ENCODE results near the gene RGS10.

The RGS10 gene

DNA sequence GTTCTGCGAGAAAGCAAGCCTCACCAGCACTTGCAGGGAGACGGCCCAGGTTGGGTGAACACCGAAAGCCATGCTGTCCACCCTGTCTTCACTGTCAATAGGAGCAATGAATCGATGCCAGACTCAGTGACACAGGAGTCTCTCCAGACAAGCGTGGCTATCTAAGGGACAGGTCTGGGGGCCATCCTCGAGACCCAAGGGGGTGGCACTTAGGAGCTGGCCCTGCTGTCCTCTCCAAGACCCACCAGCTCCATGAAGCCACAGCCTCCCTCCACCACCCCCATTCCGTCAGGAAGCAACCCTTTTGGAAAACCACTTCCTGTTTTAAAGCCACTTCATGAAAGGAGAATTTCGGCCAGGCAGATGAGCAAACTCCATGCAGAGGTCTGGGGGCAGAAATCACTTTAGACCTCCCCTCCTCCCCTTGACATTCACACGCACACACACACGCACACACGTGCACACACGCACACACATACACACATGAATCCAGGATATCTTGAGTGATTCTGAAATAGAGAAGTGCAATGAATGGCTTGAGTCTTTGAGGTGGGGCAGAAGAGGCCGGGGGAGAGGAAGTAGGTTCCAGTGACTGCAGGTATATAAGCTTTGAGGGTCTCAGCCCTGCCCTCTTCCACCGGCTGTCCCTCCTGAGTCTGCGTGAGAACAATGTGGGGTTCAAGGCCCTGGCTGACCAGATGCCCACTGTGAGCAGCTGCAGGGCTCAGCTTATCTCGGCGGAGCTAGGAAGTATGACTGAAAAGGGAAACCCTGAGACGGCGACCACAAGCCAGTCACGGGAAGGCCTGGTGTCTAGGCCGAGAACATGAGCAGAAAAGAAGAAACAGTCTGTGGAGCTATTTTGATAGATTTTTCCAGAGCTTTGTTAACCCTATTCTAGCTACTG is 25.0 kb downstream of the RGS10 start:
- peak; percentile 82 for DNase-seq

DNA sequence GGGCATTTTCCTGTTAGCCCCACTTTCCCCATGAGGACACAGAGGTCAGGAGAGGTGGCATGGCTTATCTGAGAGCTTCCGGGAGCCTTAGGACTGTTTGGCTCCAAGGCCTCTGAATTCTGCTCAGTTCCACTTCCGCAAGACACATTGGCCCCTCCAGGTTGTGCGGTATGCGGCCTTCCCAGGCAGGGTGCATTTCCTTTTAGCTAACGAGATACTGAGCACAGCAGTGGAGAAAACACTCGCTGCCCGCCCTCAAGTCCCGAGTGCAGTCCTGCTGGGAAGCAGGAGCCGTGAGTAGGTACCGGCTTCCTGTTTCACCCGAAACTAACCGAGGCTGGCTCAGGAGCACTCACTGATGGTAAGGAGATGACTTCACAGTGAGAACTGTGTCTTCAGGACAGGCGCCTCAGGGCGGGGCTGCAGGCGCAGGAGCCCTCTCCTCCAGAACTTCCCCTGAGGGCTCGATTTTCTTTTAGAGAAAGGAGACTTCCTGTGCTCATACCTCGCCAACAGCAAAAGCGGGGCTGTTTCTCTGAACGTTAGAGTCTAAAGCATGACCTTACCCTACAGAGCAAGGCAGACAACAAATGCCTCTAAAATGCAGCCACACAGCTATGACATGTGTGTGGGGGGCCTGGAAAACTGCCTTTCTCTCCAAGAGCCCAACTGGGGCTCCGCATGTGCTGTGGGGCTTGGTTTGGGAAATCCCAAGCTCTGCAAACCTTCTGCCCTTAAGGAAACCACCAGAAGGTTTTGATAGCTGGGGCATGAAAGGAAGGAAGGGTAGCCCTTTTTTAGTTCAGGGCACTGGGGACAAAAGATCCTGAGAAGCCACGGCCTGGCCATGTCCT is 25.9 kb downstream of the RGS10 start:
- peak; percentile 83 for DNase-seq

DNA sequence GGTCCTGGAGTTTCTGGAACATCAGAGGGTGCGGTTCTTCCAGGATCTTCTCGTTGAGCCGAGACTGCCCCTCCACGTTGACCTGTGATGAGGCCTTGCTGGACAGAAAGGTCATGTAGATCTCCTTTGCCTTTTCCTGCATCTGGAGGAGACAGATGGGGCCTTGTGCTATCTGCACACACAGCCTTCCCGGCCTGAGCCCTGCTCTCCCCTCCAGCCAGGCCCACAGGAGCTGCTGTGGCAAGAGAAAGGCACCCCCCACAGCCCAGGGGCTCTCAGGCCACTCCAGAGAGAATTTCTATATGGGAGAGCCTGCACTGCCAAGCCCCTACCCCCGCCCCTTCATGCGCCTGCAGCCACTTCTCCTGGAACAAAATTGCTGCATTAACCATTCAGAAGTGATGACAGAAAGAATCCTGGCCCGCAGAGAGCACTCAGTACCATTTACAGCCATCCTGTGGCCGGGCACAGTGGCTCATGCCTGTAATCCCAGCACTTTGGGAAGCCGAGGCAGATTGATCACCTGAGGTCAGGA is 26.9 kb downstream of the RGS10 start:
- no peak for DNase-seq

DNA sequence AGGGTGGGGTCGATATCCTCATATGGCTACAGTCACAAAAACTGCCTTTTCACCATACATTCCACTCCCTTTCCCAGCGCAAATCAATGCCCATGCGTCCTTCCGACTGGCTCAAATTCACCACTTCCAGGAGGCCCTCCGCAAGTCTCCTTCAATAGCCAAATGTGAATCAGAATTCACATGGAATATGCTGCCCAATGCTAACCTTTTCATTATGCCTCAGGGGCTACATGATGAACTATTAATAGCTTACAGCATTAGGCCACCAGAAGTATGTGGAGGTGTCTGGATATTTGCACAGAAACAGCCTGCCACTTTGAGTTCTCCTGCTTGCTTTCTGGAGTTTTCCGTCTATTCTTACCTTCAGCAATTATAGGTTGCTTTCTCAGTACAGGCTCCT is 27.7 kb downstream of the RGS10 start:
- no peak for DNase-seq

DNA sequence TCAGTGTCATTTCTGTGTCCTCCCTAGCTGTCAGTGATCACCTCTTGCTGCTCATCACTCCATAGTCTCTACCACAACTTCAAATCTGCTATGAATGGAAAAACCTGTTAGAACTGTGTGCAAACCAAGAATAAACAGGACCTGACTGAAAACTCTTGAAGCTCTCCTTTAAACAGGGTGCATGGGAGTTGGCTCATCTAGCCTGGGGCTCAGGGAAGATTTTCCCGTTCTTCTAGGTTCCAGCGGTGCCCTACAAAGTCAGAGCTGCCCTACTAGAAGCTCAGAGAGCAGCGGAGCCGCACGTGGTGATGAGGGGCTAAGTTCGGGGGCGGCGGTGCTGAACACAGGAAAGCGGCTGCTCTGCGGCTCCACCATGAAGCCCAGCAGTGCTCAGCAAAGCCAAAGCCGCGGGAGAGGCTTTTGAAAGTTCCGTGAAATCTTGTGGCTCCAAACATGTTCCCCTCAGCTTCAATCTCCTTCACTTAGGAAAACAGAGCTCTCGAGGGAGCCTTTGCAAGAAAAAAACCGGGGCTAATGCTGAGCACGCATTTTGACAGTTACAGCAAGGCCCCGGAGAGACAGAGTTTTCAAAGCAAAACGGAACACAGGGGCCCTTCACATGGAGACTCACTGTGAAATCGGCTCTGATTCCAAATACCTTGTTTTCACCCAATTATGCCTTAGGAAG is 30.5 kb downstream of the RGS10 start:
- DNase-seq, result no peak

DNA sequence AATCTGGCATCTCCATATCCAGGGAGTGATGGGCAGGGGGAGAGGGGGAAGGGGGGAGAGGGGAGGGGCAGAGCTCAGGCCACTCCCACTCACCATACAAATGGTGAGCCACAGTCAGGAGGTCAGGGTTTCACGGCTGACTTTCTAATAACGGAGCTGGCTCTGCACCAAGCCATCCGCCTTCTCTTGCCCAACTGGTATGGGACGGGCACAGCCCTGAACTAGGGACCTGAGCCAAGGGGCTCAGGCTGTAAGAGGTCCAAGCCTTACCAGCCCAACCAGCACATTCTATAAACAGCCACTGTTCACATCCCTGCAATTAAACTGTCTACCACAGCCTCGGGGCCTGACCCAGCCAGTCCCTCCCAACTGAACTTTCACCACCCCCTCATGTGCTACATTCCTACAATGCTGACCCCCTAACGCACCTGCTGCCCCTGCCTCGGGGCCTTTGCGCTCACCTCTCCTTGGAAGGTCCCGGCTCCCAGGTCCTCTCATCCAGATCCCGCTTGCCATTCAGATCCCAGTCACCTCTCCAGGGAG is 32.5 kb downstream of the RGS10 start:
- no peak for DNase-seq

DNA sequence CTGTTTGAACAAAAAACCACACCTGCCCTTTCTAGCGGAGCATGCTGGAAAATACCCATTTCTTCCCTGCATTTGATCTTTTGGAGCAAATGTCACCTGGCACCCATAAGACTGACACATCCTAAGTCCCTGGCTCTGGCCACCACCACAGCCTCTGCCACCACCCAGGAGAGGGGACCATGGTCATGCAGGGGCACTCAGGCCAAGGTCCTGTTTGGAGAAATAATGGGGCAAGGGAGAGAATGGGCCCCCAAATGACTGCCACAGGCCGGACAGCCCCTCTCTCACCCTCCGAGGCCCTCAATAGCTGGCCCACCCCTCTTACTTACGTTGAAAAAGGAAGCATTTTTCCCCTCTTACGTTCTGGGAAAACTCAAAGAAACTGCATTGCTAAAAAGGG is 35.4 kb downstream of the RGS10 start:
- DNase-seq, result no peak

DNA sequence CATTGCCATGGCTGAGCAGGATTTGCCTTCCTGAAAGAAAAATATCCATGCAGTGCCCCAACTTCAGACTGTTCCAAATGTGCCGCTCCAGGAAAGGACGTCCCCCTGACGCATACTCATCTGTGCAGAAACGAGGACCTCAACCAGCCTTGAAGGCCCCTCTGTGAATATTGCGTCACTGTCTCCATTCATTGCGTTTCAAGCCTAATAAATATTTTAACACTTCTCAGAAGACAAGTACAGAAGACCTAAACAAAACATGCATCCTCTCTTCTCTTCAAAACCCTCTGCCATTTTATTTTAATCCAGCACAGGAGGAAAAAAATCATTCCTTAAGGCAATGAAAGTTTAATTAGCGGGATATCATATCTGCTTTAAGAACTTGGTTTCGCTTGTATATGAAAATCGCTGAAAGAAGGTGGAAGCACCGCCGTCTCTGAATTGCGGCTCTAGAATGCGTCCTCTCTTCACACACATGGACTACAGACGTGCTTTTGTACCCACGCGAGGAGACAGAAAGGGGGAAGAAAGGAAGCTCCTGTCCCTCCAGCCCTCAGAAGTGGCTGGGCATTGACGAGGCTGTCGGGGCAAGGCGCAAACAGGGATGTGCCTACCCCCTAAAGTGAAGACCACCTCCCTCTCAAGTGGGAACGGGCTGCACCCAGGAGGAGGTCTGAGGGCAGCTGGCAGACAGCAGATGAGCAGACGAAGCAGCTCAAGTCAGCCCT is 36.8 kb downstream of the RGS10 start:
- DNase-seq, result no peak

DNA sequence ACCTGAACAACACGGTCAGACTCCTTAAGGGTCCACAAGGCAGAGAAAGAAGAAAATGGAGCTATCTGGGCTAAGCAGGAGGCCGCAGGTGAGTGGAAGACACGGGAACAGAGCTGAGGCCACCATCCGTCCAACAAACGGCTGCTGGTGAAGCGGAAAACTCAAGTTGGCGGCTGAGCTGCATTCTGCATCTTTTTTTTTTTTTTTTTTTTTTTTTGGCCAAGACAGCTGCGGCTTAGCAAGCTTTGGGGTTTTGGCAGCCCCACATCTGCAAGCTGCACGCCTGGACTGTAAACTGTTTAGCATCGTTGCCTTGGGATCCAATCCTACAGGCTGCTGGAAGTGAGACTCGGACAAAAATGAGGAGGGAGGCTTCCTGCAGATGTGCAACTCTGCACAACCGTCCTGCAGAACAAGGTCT is 37.4 kb downstream of the RGS10 start:
- DNase-seq, result no peak

DNA sequence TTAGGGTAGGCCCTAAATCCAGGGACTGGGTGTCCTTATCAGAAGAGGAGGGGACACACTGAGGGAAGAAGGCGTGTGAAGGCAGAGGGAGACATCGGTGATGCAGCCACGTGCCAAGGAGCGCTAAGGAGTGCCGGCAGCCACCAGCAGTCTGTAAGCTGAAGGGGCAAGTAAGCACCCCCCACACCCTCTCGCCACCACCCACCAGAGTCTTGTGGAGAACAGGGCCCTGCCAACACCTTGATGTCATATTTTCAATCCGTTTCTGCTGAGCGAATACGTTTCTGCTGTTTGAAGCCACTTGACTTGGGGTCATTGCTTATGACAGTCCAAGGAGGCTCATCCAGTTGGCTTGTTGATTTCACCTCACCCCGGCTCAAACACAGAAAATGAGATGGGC is 37.9 kb downstream of the RGS10 start:
- no peak for DNase-seq

DNA sequence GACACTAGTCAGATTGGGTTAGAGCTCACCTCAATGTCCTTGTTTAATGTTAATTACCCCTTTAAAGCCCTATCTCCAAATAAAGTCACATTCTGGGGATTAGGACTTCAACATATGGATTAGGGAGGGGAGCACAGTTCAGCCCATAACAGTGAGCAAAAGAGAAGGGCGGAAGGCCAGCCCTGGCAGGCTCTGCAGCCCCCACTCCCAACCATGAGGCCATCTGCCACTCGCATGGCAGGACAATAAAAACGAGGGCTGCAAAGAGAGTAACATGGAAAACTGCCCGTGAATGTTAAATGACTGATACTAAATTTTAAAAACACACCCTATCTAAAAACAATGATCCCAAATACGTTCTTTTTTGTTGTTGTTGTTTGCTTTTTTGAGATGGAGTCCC is 38.7 kb downstream of the RGS10 start:
- no peak for DNase-seq

DNA sequence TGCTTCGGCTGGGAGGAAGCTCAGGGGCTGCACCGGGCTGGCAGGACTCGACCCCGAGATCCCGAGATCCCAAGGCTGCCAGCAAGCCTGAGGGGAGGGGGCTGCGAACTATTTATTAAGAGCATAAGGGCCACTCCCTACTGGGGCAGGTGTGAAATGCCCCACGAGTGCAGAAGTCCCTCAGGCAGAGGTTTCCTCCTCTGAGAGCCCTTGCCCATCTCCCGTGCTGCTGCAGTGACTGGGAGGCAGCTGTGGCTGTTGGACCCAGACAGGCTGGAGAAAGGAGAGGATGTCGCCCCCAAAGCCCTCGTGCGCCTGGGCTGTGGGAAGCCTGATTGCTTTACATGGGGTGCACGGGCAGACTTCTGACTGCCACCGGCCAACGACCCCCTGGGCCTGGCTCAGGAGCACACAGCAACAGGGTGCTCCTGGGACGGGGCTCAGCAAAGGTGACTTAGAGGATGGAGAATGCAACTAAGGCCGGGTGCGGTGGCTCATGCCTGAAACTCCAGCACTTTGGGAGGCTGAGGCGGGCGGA is 39.8 kb downstream of the RGS10 start:
- DNase-seq, result peak; percentile 34

DNA sequence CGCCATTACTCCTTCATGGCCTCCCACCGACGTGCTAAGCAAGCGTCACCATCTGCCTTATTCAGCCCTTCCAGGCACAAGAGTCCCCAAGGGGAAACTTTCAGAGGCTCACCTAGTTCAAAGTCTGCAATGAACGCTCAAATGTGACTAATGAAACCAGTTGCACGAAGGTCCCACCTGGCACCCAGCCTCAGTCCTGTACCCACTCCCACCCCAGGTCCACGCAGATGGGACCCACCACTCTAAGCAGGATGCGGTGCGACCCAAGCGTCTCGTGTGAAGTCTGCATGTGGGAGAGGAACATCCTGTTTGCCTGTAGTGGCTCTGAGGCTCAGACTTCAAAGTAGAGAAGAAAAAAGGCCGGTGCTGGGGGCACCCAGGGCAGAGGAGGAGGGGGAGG is 40.3 kb downstream of the RGS10 start:
- peak; percentile 85 for DNase-seq

DNA sequence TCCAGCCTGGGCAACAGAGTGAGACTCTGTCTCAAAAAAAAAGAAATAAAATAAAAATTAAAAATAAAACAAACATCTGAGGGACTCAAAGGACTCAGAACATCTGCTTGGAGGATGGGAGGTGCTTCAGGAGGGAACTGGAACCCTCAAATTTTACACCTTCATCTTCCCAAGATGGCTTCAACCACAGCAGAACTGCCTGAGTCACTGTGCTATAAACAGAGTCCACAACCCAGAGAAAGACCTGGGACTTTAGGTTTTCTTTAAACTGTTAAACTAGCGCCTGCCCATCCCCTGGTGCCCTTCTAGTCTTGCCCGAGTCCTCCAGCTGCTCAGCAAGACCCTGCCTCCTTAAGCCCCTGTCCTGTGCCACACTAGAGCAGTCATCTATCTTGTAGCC is 40.8 kb downstream of the RGS10 start:
- DNase-seq, result peak; percentile 33

DNA sequence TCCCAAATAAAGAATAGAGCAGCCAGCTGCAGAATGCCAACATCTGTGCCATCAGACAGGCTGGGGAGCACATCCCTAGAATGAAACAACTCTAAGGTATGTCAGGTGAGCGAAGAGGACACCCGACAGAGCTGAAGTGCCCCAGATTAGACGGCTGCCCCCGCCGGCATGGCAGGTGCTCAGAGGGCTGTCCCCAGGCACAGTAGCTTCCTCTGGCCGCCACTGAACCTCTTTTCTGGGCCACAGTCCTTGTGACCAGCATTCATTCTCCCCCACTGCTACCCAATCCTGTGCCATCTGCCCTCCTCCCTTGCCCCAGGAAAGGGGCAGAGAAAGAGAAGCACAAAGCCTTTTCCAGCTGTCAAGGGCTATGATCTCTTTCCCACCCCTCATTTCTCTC is 41.7 kb downstream of the RGS10 start:
- DNase-seq, result no peak

DNA sequence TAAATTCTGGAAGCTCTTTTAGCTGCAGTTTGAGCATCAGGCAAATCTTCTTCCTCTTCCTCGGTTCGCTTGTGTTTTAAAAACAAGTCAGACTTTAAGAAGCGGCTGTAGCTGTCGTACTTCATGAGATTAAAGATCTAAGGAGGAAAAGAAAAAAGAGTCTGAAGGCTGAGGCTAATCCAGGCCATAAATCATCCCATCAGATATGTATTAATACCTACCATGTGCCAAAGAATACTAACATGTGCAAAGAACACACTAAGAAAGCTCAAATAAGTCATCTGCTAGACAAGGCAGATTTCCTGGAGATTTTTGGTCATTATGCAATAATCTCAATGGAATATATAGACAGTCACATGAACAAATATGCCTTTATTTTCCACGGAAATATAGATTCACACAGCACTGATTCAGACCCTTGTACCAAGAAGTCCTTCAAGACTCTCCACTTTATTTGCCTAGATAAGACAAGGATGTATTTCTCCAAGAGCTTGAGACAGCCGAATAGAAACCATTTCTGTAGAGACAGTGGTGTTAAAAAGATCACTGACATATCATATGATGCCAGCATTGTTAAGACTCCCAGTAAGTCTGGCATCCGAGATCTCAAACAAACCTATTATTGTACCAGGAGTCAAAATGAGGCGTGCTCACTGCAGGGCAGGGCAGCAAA is 42.3 kb downstream of the RGS10 start:
- DNase-seq, result no peak

DNA sequence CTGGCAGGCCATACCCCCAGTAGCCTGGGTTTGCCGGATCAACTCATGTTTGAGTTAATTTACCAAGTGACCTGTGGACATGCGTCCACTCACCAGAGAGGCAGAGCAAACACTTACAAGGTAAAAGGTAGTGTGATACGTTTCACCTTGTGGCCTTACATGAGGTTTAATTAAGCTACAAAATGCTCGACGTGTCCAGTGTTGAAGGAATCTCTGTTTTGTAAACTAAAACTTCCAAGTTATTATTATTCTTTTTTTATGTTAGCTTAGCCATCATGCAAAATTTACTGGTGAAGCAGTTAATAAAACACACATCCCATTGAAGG is 42.9 kb downstream of the RGS10 start:
- no peak for DNase-seq

DNA sequence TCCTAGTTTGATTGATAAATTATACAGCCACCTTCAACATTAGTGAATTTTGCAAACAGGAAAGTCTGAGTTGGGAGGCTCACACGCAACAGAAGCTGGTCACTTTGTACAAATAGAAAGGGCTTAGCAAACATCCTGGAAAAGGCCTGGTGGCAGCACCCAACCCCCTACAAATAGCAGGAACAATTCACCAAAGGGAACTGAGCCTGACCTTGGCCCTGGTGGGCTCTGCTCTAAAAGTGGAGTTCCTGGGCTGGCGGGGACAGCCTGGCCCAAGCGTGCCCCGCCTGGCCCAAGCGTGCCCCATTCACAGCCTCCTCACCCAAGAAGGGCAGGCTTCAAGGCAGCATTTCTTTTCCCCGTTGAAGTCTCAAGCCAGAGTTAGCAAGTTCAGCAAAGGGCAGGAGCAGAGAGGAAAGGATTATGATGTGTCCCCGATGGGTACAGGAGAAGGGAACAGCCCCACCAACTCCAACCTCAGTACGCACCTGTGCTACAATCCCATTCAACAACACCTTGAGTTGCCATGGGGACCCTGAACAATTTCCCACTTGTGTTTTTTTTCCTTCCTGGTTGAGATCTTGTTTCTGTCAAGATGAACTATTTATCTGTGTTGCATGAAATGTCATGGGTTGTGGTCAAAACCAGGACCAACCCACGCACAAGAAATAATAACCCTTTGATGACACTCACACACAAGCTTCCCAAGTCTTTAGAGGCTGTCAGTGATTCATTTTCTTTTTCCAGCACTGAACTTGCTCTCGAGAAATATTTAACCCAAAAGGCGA is 43.4 kb downstream of the RGS10 start:
- peak; percentile 41 for DNase-seq

DNA sequence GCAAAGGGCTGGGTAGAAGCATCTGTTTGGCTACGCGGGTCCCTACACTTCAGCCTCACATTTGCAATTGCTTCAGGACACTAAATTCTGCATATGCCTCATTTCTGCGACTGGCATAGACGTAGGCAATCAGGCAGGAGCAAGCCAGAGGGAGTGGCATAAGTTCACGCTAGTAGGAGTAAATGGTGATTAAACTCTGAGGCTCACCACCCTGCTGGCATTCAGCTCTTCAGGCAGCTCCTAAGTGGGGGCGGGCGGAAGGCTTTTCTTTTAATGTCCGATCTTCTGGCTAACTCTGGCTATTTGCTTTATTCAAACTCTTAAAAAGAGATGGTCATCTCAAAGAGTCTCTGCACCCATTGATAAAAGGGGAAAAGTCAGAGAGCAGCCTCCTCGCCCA is 45.3 kb downstream of the RGS10 start:
- no peak for DNase-seq

DNA sequence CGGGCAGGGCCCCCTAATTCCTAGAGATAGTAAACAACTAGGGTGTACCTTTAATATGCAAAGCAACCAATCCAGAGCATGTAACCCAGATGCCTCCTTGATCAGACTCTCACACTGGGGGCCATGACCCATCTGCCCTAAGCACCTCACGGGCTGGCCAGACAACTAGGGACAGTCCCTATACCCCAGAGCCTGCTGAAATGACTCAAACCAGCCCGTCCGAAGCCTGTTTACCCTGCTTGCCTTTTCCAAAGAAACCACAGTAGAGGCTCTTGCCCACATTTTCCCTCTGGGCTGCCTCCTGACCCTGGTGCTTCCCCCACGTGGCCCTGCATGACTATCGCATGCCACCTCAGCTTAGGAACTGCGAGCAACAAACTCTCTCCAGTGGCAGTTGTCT is 46.2 kb downstream of the RGS10 start:
- peak; percentile 83 for DNase-seq

DNA sequence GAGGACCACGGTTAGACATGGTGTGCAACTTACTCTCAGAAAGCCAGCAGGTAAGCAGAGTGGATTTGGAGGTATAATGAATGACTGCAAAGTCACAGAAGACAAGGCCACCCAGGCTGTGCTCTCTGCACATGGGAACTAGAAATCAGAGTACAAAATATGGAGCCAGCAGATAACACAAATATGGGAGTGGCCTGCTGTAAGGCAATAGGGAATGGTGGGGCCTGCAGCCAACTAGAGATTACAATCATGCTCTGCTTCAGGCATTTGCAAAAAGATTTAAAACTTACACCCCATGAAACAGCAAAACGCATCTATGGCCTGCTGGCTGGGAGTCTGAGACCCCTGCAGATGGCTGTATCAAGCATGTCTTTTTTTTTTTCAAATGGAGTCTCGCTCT is 47.0 kb downstream of the RGS10 start:
- no peak for DNase-seq

All from activated CD4-positive, alpha-beta T cell treated with anti-CD3 and anti-CD28 coated beads for 48 hours (primary cell).